Measurements from ENCODE around the gene ARRB1. TPM values are rescaled to one million over a fixed set of nuclear protein-coding genes. Genes with fewer than 3 reads are reported as not detected.

Gene ARRB1
- total and polyA plus RNA-seq, 2 of the 13 experiments (the other 11 are each of a cell fraction or from before 2014, with no cell fraction given): 22.5 to 35.7 TPM

DNA sequence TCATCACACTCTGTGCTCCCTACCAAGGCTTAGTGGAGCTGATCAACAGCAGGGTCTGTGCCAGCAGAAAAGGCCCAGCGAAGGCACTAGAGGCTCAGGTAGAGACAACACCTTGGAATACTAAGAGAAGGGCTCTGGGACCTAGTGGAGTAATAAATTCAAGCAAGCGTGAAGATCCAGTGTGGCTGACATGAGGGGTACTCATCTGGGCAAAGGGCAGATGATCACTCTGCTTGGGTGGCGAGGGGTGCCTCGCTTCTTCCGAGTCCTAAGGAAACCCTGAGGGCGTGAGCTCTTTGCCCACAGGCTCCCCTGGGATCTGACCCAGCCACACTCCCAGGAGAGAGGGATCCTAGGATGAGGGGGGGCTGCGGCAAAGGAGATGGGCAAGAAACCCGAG lies 114.4 kb downstream of the ARRB1 start:
- BruUV-seq (replicated peaks): no TSS peak
- Histone ChIP-seq H3K4me1 (ENCODE audit: insufficient read depth, low read length) (peaks cover 10% of the 10 kb centered on the region; the same call in 1 of the 2 replicates), H3K9ac (ENCODE audit: insufficient read depth, low read depth, low read length) (no peak overlapping the region), H2AFZ (ENCODE audit: low read length) (no peak overlapping the region), H3K27ac (ENCODE audit: extremely low read length, insufficient read depth, low read length) (no peak overlapping the region), H3K79me2 (ENCODE audit: insufficient read depth, low read length) (no peaks in the 10 kb centered on the region), H3K27me3 (ENCODE audit: control insufficient read depth in 1 of 2, insufficient read depth in 2 of 2, low read length in 2 of 2) (peaks cover 7 to 23% of the 10 kb centered on the region in 2 experiments; a peak in 3 of 5 replicates), H3K9me3 (ENCODE audit: low read length) (no peaks in the 10 kb centered on the region), H3K36me3 (replicated peaks in 1 of 2; ENCODE audit: control insufficient read depth in 1 of 2, insufficient read depth in 2 of 2, low read length in 2 of 2) (no peaks in the 10 kb centered on the region), H4K20me1 (ENCODE audit: insufficient read depth, low read length) (0 out of 2 replicates have a peak, but pooled peaks cover under 1% of the 10 kb centered on the region), H3K4me3 (replicated peaks in 1 of 3; ENCODE audit: insufficient read depth in 1 of 3, low read depth in 2 of 3, low read length in 3 of 3) (no peak overlapping the region), H3K4me2 (ENCODE audit: low read depth, low read length) (no peak overlapping the region)
- ChIA-PET POLR2A (no interaction called here), CTCF (ENCODE audit: low intra/inter-chr PET ratio, low total read pairs) (no interaction called here)
- in situ Hi-C loops (cut with HindIII; ENCODE audit: extremely low pct_ligation_motif_present, low pct_unique_long_range_greater_than_20kb) (no loop called here), intact Hi-C loops (cut with micrococcal nuclease; ENCODE audit: unreplicated experiment) (no loop called here)
- 49% methylated on average over 2 of the region's 8 CpGs for WGBS (ENCODE audit: low lambda C conversion rate)
- DNase-seq (ENCODE audit: low spot score) (no peak), ATAC-seq (no peak), FAIRE-seq (no peak)
- no peak for TF ChIP-seq ZNF75D (CRISPR knock-in tag; IDR thresholded peaks at IDR 0.05; ENCODE audit: borderline replicate concordance)
- TF ChIP-seq ZNF230 (CRISPR knock-in tag; IDR thresholded peaks at IDR 0.05): no peak
- TF ChIP-seq, protein P1, sequence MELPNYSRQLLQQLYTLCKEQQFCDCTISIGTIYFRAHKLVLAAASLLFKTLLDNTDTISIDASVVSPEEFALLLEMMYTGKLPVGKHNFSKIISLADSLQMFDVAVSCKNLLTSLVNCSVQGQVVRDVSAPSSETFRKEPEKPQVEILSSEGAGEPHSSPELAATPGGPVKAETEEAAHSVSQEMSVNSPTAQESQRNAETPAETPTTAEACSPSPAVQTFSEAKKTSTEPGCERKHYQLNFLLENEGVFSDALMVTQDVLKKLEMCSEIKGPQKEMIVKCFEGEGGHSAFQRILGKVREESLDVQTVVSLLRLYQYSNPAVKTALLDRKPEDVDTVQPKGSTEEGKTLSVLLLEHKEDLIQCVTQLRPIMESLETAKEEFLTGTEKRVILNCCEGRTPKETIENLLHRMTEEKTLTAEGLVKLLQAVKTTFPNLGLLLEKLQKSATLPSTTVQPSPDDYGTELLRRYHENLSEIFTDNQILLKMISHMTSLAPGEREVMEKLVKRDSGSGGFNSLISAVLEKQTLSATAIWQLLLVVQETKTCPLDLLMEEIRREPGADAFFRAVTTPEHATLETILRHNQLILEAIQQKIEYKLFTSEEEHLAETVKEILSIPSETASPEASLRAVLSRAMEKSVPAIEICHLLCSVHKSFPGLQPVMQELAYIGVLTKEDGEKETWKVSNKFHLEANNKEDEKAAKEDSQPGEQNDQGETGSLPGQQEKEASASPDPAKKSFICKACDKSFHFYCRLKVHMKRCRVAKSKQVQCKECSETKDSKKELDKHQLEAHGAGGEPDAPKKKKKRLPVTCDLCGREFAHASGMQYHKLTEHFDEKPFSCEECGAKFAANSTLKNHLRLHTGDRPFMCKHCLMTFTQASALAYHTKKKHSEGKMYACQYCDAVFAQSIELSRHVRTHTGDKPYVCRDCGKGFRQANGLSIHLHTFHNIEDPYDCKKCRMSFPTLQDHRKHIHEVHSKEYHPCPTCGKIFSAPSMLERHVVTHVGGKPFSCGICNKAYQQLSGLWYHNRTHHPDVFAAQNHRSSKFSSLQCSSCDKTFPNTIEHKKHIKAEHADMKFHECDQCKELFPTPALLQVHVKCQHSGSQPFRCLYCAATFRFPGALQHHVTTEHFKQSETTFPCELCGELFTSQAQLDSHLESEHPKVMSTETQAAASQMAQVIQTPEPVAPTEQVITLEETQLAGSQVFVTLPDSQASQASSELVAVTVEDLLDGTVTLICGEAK (IDR thresholded peaks at IDR 0.05): no peak
- TF ChIP-seq, protein P1 (CRISPR knock-in tag; IDR thresholded peaks at IDR 0.05): no peak
- no peak for TF ChIP-seq RORA (CRISPR knock-in tag; IDR thresholded peaks at IDR 0.05)
- TF ChIP-seq, protein P2, sequence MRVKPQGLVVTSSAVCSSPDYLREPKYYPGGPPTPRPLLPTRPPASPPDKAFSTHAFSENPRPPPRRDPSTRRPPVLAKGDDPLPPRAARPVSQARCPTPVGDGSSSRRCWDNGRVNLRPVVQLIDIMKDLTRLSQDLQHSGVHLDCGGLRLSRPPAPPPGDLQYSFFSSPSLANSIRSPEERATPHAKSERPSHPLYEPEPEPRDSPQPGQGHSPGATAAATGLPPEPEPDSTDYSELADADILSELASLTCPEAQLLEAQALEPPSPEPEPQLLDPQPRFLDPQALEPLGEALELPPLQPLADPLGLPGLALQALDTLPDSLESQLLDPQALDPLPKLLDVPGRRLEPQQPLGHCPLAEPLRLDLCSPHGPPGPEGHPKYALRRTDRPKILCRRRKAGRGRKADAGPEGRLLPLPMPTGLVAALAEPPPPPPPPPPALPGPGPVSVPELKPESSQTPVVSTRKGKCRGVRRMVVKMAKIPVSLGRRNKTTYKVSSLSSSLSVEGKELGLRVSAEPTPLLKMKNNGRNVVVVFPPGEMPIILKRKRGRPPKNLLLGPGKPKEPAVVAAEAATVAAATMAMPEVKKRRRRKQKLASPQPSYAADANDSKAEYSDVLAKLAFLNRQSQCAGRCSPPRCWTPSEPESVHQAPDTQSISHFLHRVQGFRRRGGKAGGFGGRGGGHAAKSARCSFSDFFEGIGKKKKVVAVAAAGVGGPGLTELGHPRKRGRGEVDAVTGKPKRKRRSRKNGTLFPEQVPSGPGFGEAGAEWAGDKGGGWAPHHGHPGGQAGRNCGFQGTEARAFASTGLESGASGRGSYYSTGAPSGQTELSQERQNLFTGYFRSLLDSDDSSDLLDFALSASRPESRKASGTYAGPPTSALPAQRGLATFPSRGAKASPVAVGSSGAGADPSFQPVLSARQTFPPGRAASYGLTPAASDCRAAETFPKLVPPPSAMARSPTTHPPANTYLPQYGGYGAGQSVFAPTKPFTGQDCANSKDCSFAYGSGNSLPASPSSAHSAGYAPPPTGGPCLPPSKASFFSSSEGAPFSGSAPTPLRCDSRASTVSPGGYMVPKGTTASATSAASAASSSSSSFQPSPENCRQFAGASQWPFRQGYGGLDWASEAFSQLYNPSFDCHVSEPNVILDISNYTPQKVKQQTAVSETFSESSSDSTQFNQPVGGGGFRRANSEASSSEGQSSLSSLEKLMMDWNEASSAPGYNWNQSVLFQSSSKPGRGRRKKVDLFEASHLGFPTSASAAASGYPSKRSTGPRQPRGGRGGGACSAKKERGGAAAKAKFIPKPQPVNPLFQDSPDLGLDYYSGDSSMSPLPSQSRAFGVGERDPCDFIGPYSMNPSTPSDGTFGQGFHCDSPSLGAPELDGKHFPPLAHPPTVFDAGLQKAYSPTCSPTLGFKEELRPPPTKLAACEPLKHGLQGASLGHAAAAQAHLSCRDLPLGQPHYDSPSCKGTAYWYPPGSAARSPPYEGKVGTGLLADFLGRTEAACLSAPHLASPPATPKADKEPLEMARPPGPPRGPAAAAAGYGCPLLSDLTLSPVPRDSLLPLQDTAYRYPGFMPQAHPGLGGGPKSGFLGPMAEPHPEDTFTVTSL (CRISPR knock-in tag; IDR thresholded peaks at IDR 0.05; ENCODE audit: borderline replicate concordance): no peak
- no peak for TF ChIP-seq CENPX (CRISPR knock-in tag; IDR thresholded peaks at IDR 0.05)
- no peak for TF ChIP-seq ZNF460 (CRISPR knock-in tag; IDR thresholded peaks at IDR 0.05; ENCODE audit: borderline replicate concordance)
- no peak for TF ChIP-seq ZNF24 (IDR thresholded peaks at IDR 0.05)
- no peak for TF ChIP-seq KMT2A (CRISPR knock-in tag; IDR thresholded peaks at IDR 0.05)
- TF ChIP-seq DPF2 (CRISPR knock-in tag; IDR thresholded peaks at IDR 0.05; ENCODE audit: borderline replicate concordance, low read depth): no peak
